GM19238 (cell line): Measurements from ENCODE around the gene CENPQ.

Source experiments
- DNase-seq: peaks from one replicate; pipeline ENCODE4 v3.0.0; 2011; ENCODE audit warnings: low spot score; ENCODE audit not compliant: insufficient read length

CENPQ gene

GRCh38 chr6:49541210-49541724, 78.1 kb downstream of the CENPQ start:
- DNase-seq: no peak

- DNase-seq: no peak
These were observed 78.8 kb downstream of the CENPQ start for GRCh38 chr6:49541936-49542335.
